ACC112 (cell line): ENCODE results near the gene KIF7.

Source experiments
- H2AFZ ChIP-seq: fragments of 200-600 bp; sonication (generic); one replicate; pipeline ENCODE4 v1.6.0; 2017; ENCODE audit warnings: antibody characterized with exemption, low read length; ENCODE audit not compliant: unreplicated experiment
- H3K27ac ChIP-seq: fragments of 200-600 bp; sonication (generic); 2 replicates; pipeline ENCODE4 v1.5.1; 2014; ENCODE audit warnings: low read depth, mild to moderate bottlenecking, antibody characterized with exemption, low read length, moderate library complexity
- H3K27me3 ChIP-seq: fragments of 200-600 bp; sonication (generic); 2 replicates; pipeline ENCODE4 v1.6.1; 2014; ENCODE audit warnings: mild to moderate bottlenecking, antibody characterized with exemption, low read length, moderate library complexity, mixed read lengths; ENCODE audit not compliant: insufficient read depth
- H3K36me3 ChIP-seq: fragments of 200-600 bp; sonication (generic); 2 replicates; pipeline ENCODE4 v1.6.1; 2016; ENCODE audit warnings: mild to moderate bottlenecking, antibody characterized with exemption, low read length, moderate library complexity, mixed read lengths; ENCODE audit not compliant: insufficient read depth
- H3K4me1 ChIP-seq: fragments of 200-600 bp; sonication (generic); one replicate; pipeline ENCODE4 v1.6.1; 2016; ENCODE audit warnings: low read length, mixed read lengths; ENCODE audit not compliant: insufficient read depth, unreplicated experiment, control insufficient read depth
- H3K4me3 ChIP-seq: fragments of 200-600 bp; sonication (generic); 2 replicates; pipeline ENCODE4 v1.5.1; 2014; ENCODE audit warnings: mild to moderate bottlenecking, low read depth, low read length
- H3K79me2 ChIP-seq: fragments of 200-600 bp; sonication (generic); one replicate; pipeline ENCODE4 v1.6.0; 2016; ENCODE audit warnings: low read length; ENCODE audit not compliant: control insufficient read depth, unreplicated experiment, insufficient read depth

Gene KIF7

GRCh38 chr15:89630974-89631901, 24.0 kb downstream of the KIF7 start:
- Histone ChIP-seq H3K79me2 (no peaks in the 10 kb centered on the region), H3K27ac (no peak overlapping the region), H3K36me3 (peaks cover 51% of the 10 kb centered on the region), H3K4me3 (no peak overlapping the region), H2AFZ (no peak overlapping the region), H3K27me3 (no peaks in the 10 kb centered on the region), H3K4me1 (no peaks in the 10 kb centered on the region)

GRCh38 chr15:89630260-89630659, 25.0 kb downstream of the KIF7 start:
- H3K27me3 ChIP-seq, result no peaks in the 10 kb centered on the region
- H3K36me3 ChIP-seq, result peaks cover 57% of the 10 kb centered on the region
- no peak overlapping the region for H2AFZ ChIP-seq
- no peaks in the 10 kb centered on the region for H3K79me2 ChIP-seq
- H3K4me3 ChIP-seq, result no peak overlapping the region
- no peaks in the 10 kb centered on the region for H3K4me1 ChIP-seq
- H3K27ac ChIP-seq, result no peak overlapping the region

GRCh38 chr15:89629829-89630228, 25.4 kb downstream of the KIF7 start:
- no peaks in the 10 kb centered on the region for H3K79me2 ChIP-seq
- no peak overlapping the region for H2AFZ ChIP-seq
- no peak overlapping the region for H3K4me3 ChIP-seq
- no peaks in the 10 kb centered on the region for H3K4me1 ChIP-seq
- H3K36me3 ChIP-seq, result peaks cover 58% of the 10 kb centered on the region
- H3K27me3 ChIP-seq, result no peaks in the 10 kb centered on the region
- H3K27ac ChIP-seq, result no peak overlapping the region

GRCh38 chr15:89628806-89629715, 26.2 kb downstream of the KIF7 start:
- Histone ChIP-seq H3K36me3 (peaks cover 65% of the 10 kb centered on the region), H3K79me2 (no peaks in the 10 kb centered on the region), H2AFZ (no peak overlapping the region)

GRCh38 chr15:89628301-89628700, 27.0 kb downstream of the KIF7 start:
- no peak overlapping the region for H3K27ac ChIP-seq
- H3K79me2 ChIP-seq, result no peaks in the 10 kb centered on the region
- H3K4me1 ChIP-seq, result no peaks in the 10 kb centered on the region
- H2AFZ ChIP-seq, result no peak overlapping the region
- no peak overlapping the region for H3K4me3 ChIP-seq
- H3K36me3 ChIP-seq, result peaks cover 63% of the 10 kb centered on the region
- H3K27me3 ChIP-seq, result no peaks in the 10 kb centered on the region

More at GRCh38 chr15:89628806-89629715, 26.2 kb downstream of the KIF7 start:
- H3K4me3 ChIP-seq, result no peak overlapping the region
- H3K27me3 ChIP-seq, result no peaks in the 10 kb centered on the region
- no peaks in the 10 kb centered on the region for H3K4me1 ChIP-seq
- no peak overlapping the region for H3K27ac ChIP-seq

- H2AFZ ChIP-seq, result no peak overlapping the region
- H3K27ac ChIP-seq, result no peak overlapping the region
- H3K27me3 ChIP-seq, result no peaks in the 10 kb centered on the region
- H3K36me3 ChIP-seq, result peaks cover 57% of the 10 kb centered on the region
- H3K4me1 ChIP-seq, result no peaks in the 10 kb centered on the region
- H3K4me3 ChIP-seq, result no peak overlapping the region
- no peaks in the 10 kb centered on the region for H3K79me2 ChIP-seq
Measured at GRCh38 chr15:89627256-89627970, 27.9 kb downstream of the KIF7 start.

GRCh38 chr15:89625716-89626115, 29.6 kb downstream of the KIF7 start:
- Histone ChIP-seq H2AFZ (no peak overlapping the region), H3K4me3 (no peak overlapping the region), H3K36me3 (peaks cover 46% of the 10 kb centered on the region), H3K79me2 (no peaks in the 10 kb centered on the region), H3K27ac (no peak overlapping the region), H3K27me3 (no peaks in the 10 kb centered on the region), H3K4me1 (no peaks in the 10 kb centered on the region)

- H3K27ac ChIP-seq, result no peak overlapping the region
- no peak overlapping the region for H3K4me3 ChIP-seq
- no peak overlapping the region for H2AFZ ChIP-seq
Measured at GRCh38 chr15:89623165-89623564, 32.1 kb downstream of the KIF7 start.

GRCh38 chr15:89621547-89621946, 33.7 kb downstream of the KIF7 start:
- no peaks in the 10 kb centered on the region for H3K79me2 ChIP-seq
- no peaks in the 10 kb centered on the region for H3K27me3 ChIP-seq
- no peaks in the 10 kb centered on the region for H3K4me1 ChIP-seq
- H3K27ac ChIP-seq, result no peak overlapping the region
- peaks cover 37% of the 10 kb centered on the region for H3K36me3 ChIP-seq
- no peak overlapping the region for H2AFZ ChIP-seq
- H3K4me3 ChIP-seq, result no peak overlapping the region

More at GRCh38 chr15:89623165-89623564, 32.1 kb downstream of the KIF7 start:
- Histone ChIP-seq H3K27me3 (no peaks in the 10 kb centered on the region), H3K36me3 (peaks cover 42% of the 10 kb centered on the region), H3K4me1 (no peaks in the 10 kb centered on the region), H3K79me2 (no peaks in the 10 kb centered on the region)

GRCh38 chr15:89616228-89616627, 39.0 kb downstream of the KIF7 start:
- Histone ChIP-seq H3K79me2 (peaks cover 10% of the 10 kb centered on the region), H3K36me3 (peaks cover 44% of the 10 kb centered on the region), H3K4me3 (no peak overlapping the region), H3K27me3 (no peaks in the 10 kb centered on the region), H3K27ac (no peak overlapping the region), H3K4me1 (no peaks in the 10 kb centered on the region), H2AFZ (no peak overlapping the region)
